GM23338 (cell line): ENCODE data around the gene DAPK1. TPM values are rescaled to one million over a fixed set of nuclear protein-coding genes. Genes with fewer than 3 reads are reported as not detected.

Experiments
- ATAC-seq: fragments of 200-7000 bp; cut with Tn5 transposase; 3 replicates; pipeline ENCODE4 v1.9.1; 2020
- DNase-seq: peaks from one replicate; pipeline ENCODE4 v3.0.0-alpha.2; 2015; ENCODE audit warnings: low spot score
- H2AFZ ChIP-seq: fragments of 200-600 bp; sonication (generic); 2 replicates; pipeline ENCODE4 v1.8.0; 2016; ENCODE audit warnings: antibody characterized with exemption, mild to moderate bottlenecking, moderate library complexity
- H3F3A ChIP-seq: fragments of 200-600 bp; sonication (generic); replicated peaks from 2 replicates; pipeline ENCODE4 v1.8.0; 2017; ENCODE audit warnings: antibody characterized with exemption, mixed run types, low read depth
- H3K27ac ChIP-seq: fragments of 200-600 bp; sonication (generic); 2 replicates; pipeline ENCODE4 v1.6.1; 2016; ENCODE audit warnings: low read depth
- H3K27me3 ChIP-seq: fragments of 200-600 bp; sonication (generic); 2 replicates; pipeline ENCODE4 v1.8.0; 2016; ENCODE audit warnings: mild to moderate bottlenecking, mixed run types, moderate library complexity; ENCODE audit not compliant: insufficient read depth
- H3K36me3 ChIP-seq: fragments of 200-600 bp; sonication (generic); 2 replicates; pipeline ENCODE4 v1.8.0; 2016; ENCODE audit warnings: mild to moderate bottlenecking; ENCODE audit not compliant: insufficient read depth
- H3K4me1 ChIP-seq: fragments of 200-600 bp; sonication (generic); 2 replicates; pipeline ENCODE4 v1.8.0; 2016; ENCODE audit warnings: mild to moderate bottlenecking, moderate library complexity; ENCODE audit not compliant: insufficient read depth
- H3K4me2 ChIP-seq: fragments of 200-600 bp; sonication (generic); 2 replicates; pipeline ENCODE4 v1.7.1; 2017; ENCODE audit warnings: mixed run types
- H3K4me3 ChIP-seq: fragments of 200-600 bp; sonication (generic); 2 replicates; pipeline ENCODE4 v1.6.1; 2016; ENCODE audit warnings: mixed run types
- H3K79me2 ChIP-seq: fragments of 200-600 bp; sonication (generic); replicated peaks from 2 replicates; pipeline ENCODE4 v1.8.0; 2017; ENCODE audit warnings: mild to moderate bottlenecking; ENCODE audit not compliant: insufficient read depth
- H3K9me2 ChIP-seq: fragments of 200-600 bp; sonication (generic); 2 replicates; pipeline ENCODE4 v1.8.0; 2017; ENCODE audit not compliant: insufficient read depth
- H4K20me1 ChIP-seq: fragments of 200-600 bp; sonication (generic); replicated peaks from 2 replicates; pipeline ENCODE4 v1.8.0; 2017; ENCODE audit warnings: mild to moderate bottlenecking; ENCODE audit not compliant: insufficient read depth
- H3K27ac Mint-ChIP-seq: 2 replicates; pipeline ENCODE4 v1.8.0; 2020; ENCODE audit warnings: inconsistent platforms, mild to moderate bottlenecking, moderate library complexity, mixed read lengths
- H3K27me3 Mint-ChIP-seq: 3 replicates; pipeline ENCODE4 v1.8.0; 2022; ENCODE audit warnings: low read depth, mild to moderate bottlenecking, moderate library complexity, mixed read lengths, inconsistent platforms; ENCODE audit not compliant: insufficient read depth, poor library complexity
- H3K36me3 Mint-ChIP-seq: 3 replicates; pipeline ENCODE4 v1.8.0; 2021; ENCODE audit warnings: low read depth, mild to moderate bottlenecking, inconsistent platforms, moderate library complexity, mixed read lengths
- H3K4me1 Mint-ChIP-seq: 3 replicates; pipeline ENCODE4 v1.8.0; 2020; ENCODE audit warnings: mild to moderate bottlenecking, inconsistent platforms, mixed read lengths
- H3K4me3 Mint-ChIP-seq: 3 replicates; pipeline ENCODE4 v1.8.0; 2021; ENCODE audit warnings: moderate library complexity, mild to moderate bottlenecking, inconsistent platforms, mixed read lengths
- H3K9me3 Mint-ChIP-seq: 3 replicates; pipeline ENCODE4 v1.8.0; 2020; ENCODE audit warnings: moderate library complexity, mild to moderate bottlenecking, inconsistent platforms, mixed read lengths
- CREB1 ChIP-seq: fragments of 250-450 bp; sonication (Bioruptor Pico); IDR thresholded peaks from 2 replicates; pipeline ENCODE4 v1.5.0; 2020; ENCODE audit warnings: low read depth, mild to moderate bottlenecking, moderate library complexity
- ETS1 ChIP-seq: IDR thresholded peaks from 2 replicates; pipeline ENCODE4 v1.6.1; 2016; ENCODE audit warnings: antibody characterized with exemption
- EZH2 ChIP-seq: fragments of 200-600 bp; sonication (generic); IDR thresholded peaks from one replicate; pipeline ENCODE4 v1.8.0; 2017; ENCODE audit warnings: antibody characterized with exemption, mild to moderate bottlenecking, low read depth; ENCODE audit not compliant: unreplicated experiment
- EZH2phosphoT487 ChIP-seq: fragments of 200-600 bp; sonication (generic); IDR thresholded peaks from one replicate; pipeline ENCODE4 v1.8.1; 2018; ENCODE audit warnings: antibody characterized with exemption; ENCODE audit not compliant: unreplicated experiment
- JUNB ChIP-seq: IDR thresholded peaks from one replicate; pipeline ENCODE4 v1.6.1; 2016; ENCODE audit warnings: antibody characterized with exemption; ENCODE audit not compliant: unreplicated experiment
- NANOG ChIP-seq: IDR thresholded peaks from 2 replicates; pipeline ENCODE4 v1.6.1; 2016; ENCODE audit warnings: antibody characterized with exemption, borderline replicate concordance
- POLR2AphosphoS5 ChIP-seq: IDR thresholded peaks from 2 replicates; pipeline ENCODE4 v1.6.1; 2016; ENCODE audit warnings: antibody characterized with exemption, low read depth
- REST ChIP-seq: IDR thresholded peaks from one replicate; pipeline ENCODE4 v1.6.1; 2018; ENCODE audit warnings: antibody characterized with exemption; ENCODE audit not compliant: unreplicated experiment
- ZNF114 ChIP-seq: fragments of 250-450 bp; sonication (Bioruptor Pico); IDR thresholded peaks from 2 replicates; pipeline ENCODE4 v1.5.0; 2020; ENCODE audit warnings: mild to moderate bottlenecking, moderate library complexity
- ZNF331 ChIP-seq: fragments of 250-450 bp; sonication (Bioruptor Pico); IDR thresholded peaks from 2 replicates; pipeline ENCODE4 v1.5.0; 2020; ENCODE audit warnings: low read depth, mild to moderate bottlenecking, moderate library complexity
- ZNF462 ChIP-seq: fragments of 250-450 bp; sonication (Bioruptor Pico); IDR thresholded peaks from 2 replicates; pipeline ENCODE4 v1.5.0; 2020; ENCODE audit warnings: mild to moderate bottlenecking, moderate library complexity
- polyA plus RNA-seq: library from polyadenylated mRNA; unstranded; fragments of >200 nt; fragmentation: Nextera tagmentation; extraction: Ambion mirVana; gene quantifications from 2 replicates; pipeline ENCODE4 v1.2.1, GENCODE V29; 2016
- total RNA-seq: library from RNA; depleted of rRNA; stranded (reverse); fragments of >200 nt; shearing (Covaris generic); gene quantifications from 2 replicates; pipeline ENCODE4 v1.2.3, GENCODE V29; 2014

The DAPK1 gene
- total and polyA plus RNA-seq, 2 experiments from 2014 or later = 37.0 to 134 TPM

- TF ChIP-seq REST (no peak), NANOG (no peak), JUNB (no peak), CREB1 (no peak), EZH2 (no peak), ETS1 (no peak), ZNF114 (CRISPR knock-in tag) (no peak), POLR2AphosphoS5 (no peak), ZNF331 (no peak)
These were observed 64.4 kb downstream of the DAPK1 start (continued) for GRCh38 chr9:87562062-87562461.

GRCh38 chr9:87562530-87563170, 65.0 kb downstream of the DAPK1 start:
- Histone ChIP-seq H3K27me3 (no peaks in the 10 kb centered on the region), H3K79me2 (peaks cover 91% of the 10 kb centered on the region), H3K27ac (no peak overlapping the region), H3K9me2 (no peaks in the 10 kb centered on the region), H2AFZ (no peak overlapping the region), H3K4me3 (no peak overlapping the region), H3K4me2 (no peak overlapping the region), H3F3A (no peaks in the 10 kb centered on the region), H3K4me1 (peaks cover 15% of the 10 kb centered on the region), H3K36me3 (no peaks in the 10 kb centered on the region), H4K20me1 (peaks cover 55% of the 10 kb centered on the region)
- Mint-ChIP-seq H3K27me3 (no peaks in the 10 kb centered on the region), H3K36me3 (peaks cover 45% of the 10 kb centered on the region), H3K4me3 (no peak overlapping the region), H3K4me1 (peaks cover 27% of the 10 kb centered on the region), H3K27ac (no peak overlapping the region), H3K9me3 (no peaks in the 10 kb centered on the region; the same call in 1 of the 3 replicates)
- DNase-seq = no peak
- no peak for ATAC-seq
- TF ChIP-seq ZNF462 (CRISPR knock-in tag) (no peak), EZH2phosphoT487 (no peak), EZH2 (no peak), NANOG (no peak), CREB1 (no peak)
